Measurements from ENCODE around the gene ST8SIA6.
A peak's percentile ranks its signal among the peaks of the same experiment; 100 is the strongest.
"Not testable (repeated sequence)": the region's sequence is repeated elsewhere in the genome, so short reads cannot be mapped to it uniquely, and the experiment has no call there.

The ST8SIA6 gene, protein sequence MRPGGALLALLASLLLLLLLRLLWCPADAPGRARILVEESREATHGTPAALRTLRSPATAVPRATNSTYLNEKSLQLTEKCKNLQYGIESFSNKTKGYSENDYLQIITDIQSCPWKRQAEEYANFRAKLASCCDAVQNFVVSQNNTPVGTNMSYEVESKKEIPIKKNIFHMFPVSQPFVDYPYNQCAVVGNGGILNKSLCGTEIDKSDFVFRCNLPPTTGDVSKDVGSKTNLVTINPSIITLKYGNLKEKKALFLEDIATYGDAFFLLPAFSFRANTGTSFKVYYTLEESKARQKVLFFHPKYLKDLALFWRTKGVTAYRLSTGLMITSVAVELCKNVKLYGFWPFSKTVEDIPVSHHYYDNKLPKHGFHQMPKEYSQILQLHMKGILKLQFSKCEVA

DNA sequence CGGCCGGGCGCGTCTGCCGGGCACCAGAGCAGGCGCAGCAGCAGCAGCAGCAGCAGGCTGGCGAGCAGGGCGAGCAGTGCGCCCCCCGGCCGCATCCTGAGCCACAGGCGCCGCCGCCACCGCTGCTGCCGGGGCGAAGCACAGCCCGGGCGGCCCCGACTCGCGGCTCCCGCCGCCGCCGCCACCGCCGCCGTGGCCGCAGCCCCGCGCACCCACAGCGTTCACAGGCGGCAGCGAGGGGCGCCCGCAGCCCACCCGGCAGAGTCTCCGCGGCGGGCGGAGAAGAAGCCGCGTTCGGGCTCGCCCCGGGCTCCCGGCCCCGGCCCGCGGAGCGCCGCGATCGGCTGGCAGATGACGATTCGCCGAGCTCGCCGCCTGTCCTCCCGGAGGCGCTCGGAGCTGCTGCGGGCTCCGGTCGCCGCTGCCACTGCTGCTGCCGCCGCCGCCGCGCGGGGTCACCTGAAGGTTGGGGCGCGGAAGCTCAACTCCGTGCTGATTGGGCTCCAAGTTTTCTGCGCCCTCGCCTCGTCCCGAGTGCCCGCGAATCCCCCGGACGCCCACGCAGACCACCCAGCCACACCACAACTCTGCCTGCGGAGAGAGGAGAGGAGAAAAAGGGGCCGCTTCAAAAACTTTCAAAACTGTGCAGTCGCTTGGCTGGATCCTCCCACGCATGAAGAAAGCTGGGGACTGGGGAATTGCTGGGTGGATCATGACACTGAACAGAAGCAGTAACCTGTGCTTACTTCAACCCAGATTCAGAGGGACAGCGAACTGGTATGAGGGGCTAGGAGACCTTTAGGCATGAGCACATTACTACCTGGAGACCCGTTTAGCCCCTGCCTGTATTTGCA, at the start of gene ST8SIA6:
Gene ST8SIA6, minus strand, starts transcription at position 435 of the 854 bp plus-strand sequence. Its CDS starts 340 bp downstream, at position 95.
- peak; percentile 78 for DNase-seq

DNA sequence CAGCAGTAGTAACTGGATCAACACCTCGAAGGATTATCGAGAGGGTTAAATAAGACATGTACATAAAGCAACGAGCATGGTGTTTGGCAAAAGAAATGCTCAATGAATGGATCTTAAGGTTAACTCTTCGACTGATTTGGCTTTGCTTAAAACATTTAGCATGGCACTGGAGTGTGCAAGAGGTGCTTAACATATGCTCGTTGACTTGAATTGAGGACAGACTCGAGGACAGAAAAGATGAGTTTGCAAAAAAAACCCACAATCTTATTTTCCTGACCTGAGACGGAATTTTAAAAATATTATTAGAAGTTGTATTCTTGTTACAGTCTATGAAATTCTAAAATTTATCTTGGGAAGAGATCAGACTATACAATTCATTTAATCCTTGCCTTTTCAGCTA, 49.4 kb upstream of the ST8SIA6 start:
- DNase-seq, result no peak

DNA sequence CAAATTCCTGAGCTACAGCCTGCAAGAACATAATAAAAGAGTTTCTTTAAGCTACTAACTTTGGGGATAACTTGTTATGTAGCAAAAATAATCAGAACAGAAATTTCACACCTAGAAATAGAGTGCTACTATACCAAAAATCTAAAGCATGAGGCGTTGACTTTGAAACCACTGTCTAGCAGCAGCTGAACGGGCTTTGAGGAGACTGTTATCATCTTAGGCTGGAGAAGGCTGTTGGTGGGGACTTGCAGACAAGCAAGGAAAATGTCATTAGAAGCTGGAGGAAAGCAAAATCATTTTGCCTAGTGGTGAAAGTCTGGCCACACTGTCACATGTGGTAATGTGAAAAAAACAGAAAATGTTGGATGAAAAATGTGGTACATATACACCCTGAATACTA, 48.4 kb upstream of the ST8SIA6 start:
- no peak for DNase-seq

DNA sequence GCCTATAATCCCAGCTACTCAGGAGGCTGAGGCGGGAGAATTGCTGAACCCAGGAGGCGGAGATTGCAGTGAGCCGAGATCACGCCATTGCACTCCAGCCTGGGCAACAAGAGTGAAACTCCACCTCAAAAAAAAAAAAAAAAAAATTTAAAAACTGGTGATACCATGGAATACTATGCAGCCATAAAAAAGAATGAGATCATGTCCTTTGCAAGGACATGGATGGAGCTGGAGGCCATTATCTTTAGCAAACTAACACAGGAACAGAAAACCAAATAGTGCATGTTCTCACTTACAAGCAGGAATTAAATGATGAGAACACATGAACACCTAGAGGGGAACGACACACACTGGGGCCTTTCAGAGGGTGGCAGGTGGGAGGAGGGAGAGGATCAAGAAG, 44.6 kb upstream of the ST8SIA6 start:
- DNase-seq, result not testable (repeated sequence)

- no peak for DNase-seq
These were observed 43.1 kb upstream of the ST8SIA6 start for GRCh38 chr10:17497446-17498030.

GRCh38 chr10:17494626-17495260, 40.3 kb upstream of the ST8SIA6 start:
- DNase-seq, result no peak

DNA sequence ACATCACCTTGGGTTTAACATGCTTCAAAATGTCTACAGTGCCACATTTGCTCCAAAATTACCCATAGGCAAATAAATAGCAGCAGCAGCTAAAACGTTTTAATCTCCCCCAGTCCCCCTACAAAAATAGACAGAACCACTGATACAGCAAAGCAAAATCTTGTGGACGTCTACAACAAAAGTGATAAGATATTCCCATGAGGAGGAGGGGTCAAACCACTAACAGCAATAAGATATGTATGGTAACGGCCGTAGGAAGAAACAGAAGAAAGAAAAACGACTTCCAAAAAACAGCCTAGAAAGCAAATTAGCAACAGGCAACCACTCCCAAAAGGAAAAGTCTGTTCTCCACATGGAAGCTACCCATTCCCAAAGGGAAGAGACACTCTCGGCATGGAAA, 34.5 kb upstream of the ST8SIA6 start:
- DNase-seq, result no peak

- DNase-seq, result no peak
These were observed 28.7 kb upstream of the ST8SIA6 start for GRCh38 chr10:17483079-17483478.

- DNase-seq, result no peak
These were observed 25.4 kb upstream of the ST8SIA6 start for GRCh38 chr10:17479822-17480221.

DNA sequence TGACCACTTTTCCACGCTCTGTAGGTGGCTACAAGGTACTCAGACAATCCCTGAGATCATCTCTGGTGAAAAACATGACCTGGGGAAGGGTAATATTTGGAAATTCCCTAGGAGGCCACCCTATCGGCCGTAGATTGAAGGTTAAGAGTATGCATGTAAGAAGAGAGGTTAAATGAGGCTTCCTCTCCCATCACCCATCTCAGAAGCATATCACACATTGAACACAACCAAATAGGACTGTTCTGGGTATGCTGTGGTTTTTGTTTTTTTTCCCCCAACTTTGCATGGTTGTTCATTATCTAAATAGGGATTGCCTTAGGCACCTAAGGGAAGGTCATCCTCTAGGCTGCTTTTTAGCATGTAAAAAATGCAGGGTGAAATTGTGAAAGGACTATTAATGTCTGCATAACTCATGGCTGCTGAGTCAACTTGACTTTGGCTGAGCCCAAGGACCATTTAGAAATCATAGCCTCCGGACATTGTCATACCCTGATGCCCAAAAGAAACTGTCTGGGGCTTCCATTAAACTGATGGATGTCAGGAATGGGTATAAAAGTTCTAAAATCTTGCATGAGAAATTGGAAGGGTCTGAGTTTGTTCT, 24.7 kb upstream of the ST8SIA6 start:
- DNase-seq, result no peak

DNA sequence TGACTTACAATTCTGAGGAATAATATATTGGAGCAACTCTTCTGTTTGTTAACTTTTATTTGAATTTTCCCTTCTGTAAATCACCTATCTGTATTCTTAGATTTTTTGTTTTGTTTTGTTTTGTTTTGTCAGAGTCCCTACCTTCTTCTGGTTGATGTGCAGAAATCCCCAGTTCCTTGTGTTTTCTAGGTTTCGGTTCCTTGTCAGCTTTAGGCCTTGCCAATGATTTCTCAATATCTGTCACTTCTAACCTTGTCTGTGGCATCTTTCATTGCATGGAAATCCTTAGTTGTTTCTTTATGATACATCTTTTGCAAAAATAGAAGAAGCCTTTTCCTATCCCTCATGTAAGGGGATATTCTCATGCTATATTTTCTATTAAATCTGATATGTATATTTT, 21.7 kb upstream of the ST8SIA6 start:
- no peak for DNase-seq

GRCh38 chr10:17475661-17476060, 21.3 kb upstream of the ST8SIA6 start:
- no peak for DNase-seq

- DNase-seq, result peak; percentile 42
These were observed 20.4 kb upstream of the ST8SIA6 start for GRCh38 chr10:17474595-17475323.

GRCh38 chr10:17473228-17473950, 19.0 kb upstream of the ST8SIA6 start:
- DNase-seq, result no peak

GRCh38 chr10:17472481-17473227, 18.3 kb upstream of the ST8SIA6 start:
- DNase-seq, result no peak

DNA sequence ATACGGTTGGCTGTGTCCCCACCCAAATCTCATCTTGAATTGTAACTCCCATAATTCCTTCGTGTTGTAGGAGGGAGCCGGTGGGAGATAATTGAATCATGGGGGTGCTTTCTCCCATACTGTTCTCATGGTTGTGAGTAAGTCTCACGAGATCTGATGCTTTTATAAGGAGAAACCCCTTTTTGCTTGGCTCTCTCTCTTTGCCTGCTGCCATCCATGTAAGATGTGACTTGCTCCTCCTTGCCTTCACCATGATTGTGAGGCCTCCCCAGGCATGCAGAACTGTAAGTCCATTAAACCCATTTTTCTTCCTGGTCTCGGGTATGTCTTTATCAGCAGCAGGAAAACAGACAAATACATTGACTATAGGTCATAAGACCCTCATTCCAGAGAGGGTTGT, 15.9 kb upstream of the ST8SIA6 start:
- no peak for DNase-seq

DNA sequence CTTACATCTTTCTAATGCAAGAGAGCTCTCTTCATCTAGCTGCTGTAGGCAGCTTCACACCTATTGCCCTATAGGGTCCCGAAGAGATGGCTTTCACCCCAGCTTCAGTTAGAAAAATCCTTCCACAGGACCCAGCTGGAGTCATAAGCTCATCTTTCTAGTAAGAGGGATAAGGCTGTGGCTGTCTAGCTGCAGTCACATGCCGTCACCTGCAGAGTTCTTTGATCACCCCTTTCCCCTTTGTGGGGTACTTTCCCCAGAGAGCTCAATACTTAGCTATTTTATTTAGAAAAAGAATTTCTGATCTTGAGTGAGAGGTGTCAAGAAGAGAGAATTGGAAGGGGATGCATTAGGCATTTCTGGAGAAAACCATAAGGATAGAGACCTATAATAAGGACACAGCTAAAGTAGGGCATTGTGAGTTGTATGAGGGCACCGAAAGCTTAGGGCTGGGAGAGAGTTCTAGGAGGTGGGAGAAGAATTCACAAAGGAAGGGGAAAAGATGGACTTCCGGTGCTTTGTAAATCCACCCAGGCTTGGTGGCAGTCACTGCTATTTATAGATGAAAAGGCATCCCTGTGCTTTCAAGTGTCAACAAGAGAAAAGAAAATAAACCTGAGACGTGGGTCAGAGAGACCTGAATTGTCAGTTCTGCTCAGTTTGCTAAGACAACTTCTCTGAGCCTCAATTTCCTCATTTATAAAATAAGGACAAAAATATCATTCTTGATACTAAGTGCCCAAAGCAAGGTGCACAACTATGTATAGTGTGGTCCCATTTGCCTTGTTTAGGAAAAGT, 11.1 kb upstream of the ST8SIA6 start:
- no peak for DNase-seq

DNA sequence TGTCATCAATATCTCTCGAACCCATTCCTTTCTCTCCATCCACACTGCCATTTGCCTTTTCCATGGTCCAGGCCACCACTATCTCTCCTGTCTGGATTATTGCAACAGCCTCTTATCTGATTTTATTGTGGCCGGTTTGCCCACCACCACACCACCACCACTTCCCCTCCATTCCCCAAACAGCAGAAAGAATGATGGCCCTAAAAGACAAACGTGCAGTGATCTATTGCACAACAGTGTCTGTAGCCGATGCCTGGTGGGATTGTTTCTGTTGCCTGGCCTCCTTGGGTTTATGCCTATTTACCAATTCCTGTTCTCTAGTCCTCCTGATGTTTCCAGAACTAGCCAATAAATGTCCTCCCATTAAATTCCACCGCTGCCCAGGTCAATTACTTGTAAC, 10.2 kb upstream of the ST8SIA6 start:
- no peak for DNase-seq

DNA sequence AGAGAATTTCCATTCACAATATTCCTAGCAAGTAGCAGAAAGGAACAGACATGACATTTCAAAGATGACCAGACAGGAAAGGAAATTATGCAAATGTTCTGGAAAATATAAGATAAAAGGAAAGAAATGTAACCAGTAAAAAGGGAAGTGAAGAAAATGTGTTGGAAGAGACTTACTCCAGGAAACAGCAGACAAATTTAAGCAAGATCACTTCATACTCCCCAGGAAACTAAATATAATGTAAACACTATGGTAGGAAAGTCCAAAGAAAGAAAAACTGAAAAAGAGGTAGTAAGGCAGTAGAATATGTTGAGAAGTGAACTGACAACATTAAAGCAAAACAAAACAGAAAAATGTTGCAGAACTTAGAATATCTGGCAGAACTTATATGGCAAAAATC, 6.4 kb upstream of the ST8SIA6 start:
- DNase-seq, result no peak

DNA sequence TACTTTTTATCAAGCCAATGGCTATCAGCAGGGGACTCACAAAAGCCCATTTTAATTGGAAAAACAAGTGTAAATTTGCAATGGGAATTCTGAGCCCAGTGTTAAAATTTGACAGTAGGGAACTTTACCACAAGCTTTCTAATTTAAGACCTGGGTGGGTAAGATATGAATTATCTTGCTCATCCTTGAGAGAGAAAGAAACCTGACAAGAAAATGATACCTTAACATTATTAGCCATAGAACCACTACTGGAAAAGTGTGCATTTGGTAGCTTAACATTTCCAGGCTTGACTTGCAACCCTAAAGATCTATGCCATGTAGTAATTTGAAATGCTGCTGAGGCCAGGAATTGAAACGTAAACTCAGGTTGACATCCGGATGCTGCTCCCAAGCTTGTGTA, 2.7 kb upstream of the ST8SIA6 start:
- DNase-seq, result no peak

Measured in eye (tissue), 1 donor.